GM18861 (cell line): ENCODE measurements around the gene IRAK1BP1.
"Not testable (repeated sequence)": the region's sequence is repeated elsewhere in the genome, so short reads cannot be mapped to it uniquely, and the experiment has no call there.

Experiments used
- ATAC-seq: cut with Tn5 transposase; IDR thresholded peaks from one replicate; pipeline ENCODE4 v1.9.1; 2021; ENCODE audit not compliant: unreplicated experiment

IRAK1BP1 gene, protein sequence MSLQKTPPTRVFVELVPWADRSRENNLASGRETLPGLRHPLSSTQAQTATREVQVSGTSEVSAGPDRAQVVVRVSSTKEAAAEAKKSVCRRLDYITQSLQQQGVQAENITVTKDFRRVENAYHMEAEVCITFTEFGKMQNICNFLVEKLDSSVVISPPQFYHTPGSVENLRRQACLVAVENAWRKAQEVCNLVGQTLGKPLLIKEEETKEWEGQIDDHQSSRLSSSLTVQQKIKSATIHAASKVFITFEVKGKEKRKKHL

DNA sequence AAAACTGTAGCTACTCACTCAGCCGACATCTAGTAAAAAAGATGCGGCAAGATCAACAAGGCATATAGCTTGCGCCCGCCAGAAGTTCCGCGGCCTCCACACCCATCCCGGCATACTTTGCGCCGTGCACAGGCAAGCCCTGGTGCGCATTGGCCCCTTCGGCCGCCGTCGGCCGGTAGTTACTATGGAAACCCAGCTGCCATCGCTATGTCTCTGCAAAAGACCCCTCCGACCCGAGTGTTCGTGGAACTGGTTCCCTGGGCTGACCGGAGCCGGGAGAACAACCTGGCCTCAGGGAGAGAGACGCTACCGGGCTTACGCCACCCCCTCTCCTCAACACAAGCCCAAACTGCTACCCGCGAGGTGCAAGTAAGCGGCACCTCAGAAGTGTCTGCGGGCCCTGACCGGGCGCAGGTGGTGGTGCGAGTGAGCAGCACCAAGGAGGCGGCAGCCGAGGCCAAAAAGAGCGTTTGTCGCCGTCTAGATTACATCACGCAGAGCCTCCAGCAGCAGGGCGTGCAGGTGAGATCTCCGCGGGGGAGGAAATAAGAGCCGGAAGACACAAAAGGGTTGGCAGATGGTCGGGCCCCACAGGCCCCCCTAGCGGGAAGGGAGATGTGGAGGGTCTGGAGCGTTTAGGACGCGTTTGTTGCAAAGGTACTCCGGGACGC lies at the start of gene IRAK1BP1:
IRAK1BP1 (plus strand) TSS at position 182 of the 671 bp plus-strand sequence; CDS start at position 208, 26 bp downstream.
- ATAC-seq, result peak; percentile 93

DNA sequence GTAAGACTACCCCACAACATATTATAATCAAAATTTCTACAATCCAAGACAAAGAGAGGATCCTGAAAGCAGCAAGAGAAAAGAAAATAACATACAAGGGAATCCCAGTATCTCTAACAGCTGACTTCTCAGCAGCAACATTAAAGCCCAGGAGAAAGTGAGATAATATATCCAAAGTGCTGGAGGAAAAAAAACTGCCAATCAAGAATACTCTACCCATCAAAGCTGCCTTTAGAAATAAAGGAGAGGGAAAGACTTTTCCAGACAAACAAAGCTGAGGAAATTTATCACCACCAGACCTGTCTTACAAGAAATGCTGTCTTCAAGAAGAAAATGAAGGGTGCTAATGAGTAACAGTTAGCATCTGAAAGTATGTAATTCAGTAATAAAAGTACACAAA lies 43.3 kb upstream of the IRAK1BP1 start:
- ATAC-seq, result no peak

DNA sequence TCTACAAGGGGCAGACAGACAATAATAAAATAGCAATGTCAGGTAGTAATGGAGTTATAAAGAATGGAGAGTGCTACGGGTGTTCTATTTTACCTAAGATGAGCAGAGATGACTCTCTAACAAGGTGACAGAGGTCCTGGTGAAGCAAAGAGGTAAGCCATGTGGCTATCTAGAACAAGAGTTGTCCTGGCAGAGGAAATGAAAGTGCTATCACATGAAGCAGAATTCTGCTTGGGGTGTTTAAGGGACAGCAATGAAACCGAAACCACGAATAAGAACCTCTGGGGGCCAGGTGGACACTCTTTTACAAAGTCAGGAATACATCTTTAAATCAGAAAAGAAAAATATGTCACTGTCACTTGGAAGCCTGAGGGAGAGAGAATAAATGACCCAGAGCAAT lies 37.9 kb upstream of the IRAK1BP1 start:
- ATAC-seq, result no peak

DNA sequence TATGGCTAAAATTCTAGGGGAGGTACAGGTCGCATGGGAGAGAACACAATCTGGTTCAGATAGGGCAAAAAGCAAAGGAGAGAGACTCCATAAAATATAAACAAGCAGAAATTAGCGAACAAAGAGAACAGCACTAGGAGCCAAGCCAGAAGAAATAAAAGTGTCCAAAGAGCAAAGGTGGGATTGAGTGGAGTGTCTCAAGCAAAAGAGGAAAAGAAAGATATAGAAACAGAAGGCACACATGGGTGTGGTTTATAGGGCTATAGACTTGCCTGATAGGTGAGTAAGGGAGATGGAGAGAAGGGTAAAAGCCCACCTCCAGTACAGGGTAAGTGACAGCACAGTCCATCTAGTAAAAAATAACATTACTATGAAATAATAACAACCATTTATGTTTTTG lies 36.5 kb upstream of the IRAK1BP1 start:
- no peak for ATAC-seq

DNA sequence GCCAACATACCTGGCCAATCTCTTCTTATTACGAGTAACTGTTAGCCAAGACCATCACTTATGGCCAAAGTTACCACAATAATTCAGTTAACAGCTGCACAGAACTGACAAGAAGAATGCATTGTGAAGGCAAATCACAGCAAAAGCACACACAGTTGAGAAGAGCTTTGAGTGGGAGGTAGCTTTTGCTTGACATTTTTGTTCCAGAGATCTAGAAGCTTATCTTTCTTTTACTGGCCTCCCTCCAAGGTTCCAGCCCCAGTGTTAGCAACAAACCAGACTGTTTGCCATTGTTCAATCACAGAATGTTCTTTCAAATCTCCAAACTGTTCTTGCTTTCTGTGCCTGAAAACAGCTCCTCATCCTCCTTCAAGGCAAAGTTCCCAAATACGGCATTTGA lies 35.9 kb upstream of the IRAK1BP1 start:
- ATAC-seq, result no peak

DNA sequence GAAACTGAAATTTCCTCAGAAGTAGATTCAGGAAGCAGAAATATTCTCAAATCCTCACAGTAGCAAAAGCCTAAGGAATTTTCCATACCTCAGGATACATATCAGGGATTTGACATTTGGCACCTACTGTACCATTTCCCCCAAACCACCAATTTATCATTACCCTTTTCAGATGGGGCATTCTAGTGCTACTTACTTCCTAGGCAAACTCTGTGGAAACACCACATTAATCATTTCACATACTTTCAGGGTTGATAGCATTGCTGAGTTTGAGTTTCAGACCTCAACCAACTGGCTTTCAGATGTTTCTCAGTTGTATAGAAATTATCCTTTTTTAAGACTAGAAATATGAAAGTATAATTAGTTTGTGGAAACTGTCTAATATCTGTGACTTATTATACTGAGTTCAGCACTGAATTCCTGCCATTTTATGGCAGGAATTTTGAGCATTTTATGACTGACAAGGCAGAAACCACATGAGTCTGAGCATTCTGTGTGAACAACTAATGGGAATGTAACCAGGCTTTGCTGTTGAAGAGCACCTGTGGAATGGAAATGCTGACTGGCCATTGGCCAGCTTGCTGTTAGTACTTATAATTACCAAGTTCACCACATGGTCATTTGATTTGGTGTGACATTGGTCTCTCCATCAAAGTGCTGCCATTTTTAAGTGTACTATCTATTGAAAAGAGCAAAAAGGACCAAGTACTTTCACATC lies 35.1 kb upstream of the IRAK1BP1 start:
- ATAC-seq, result no peak

GRCh38 chr6:78835817-78836216 lies 31.5 kb upstream of the IRAK1BP1 start:
- ATAC-seq, result no peak

DNA sequence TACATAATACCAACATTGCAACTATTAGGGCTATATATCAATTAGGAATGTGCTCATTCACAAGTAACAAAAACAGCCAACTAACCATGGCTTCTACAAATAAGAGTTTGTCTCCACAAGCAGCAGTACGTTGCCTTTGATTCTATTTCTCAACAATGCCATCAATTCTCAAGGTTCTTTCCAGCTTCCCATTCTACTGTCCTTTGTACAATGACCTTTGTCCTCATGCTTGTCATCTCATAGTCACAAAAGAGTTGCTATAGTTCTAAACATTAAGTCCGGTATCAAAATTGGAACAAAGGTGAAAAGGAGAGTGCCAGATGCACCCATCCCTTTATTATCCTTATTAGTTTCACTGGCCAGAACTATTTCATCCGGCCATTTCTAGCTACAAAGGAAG lies 30.8 kb upstream of the IRAK1BP1 start:
- no peak for ATAC-seq

DNA sequence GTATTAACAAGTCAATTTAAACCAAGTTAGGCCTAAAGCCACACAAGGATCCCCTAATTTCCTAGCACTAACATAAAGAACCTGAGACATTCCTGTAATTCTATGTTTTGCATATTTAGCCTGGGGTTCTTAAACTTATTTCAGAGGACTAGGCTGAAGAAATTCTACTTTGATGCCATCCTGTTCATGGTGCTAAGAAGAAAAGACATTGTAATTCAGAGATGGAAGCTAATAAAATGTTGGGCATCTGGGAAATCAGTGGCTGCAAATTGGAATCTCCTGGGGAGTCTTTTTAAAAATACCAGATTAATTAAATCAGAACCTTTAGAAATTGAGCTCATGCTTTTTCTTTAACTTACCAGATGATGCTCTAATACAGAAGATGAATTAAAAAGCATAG lies 26.2 kb upstream of the IRAK1BP1 start:
- no peak for ATAC-seq

GRCh38 chr6:78842953-78843352 lies 24.4 kb upstream of the IRAK1BP1 start:
- ATAC-seq, result no peak

DNA sequence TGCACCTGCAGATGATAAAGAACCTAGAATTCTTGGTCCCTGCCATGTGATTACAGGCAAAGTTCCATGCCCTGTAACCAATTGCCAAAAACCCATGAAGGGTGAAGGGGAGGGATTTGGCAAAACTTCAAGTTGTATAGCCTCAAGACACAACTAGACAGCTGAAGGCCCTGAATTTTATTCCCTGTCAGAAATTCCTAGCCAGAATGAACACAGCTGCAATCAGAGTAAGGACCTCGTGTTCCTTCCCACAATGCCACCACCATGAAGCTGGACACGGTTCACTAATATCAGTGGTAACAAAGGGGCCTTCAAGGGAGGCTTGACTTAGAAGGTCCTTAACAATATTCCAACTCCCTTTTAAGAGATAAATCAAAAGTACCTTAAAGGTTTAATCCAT lies 22.5 kb upstream of the IRAK1BP1 start:
- no peak for ATAC-seq

GRCh38 chr6:78845567-78845966 lies 21.8 kb upstream of the IRAK1BP1 start:
- ATAC-seq, result no peak

DNA sequence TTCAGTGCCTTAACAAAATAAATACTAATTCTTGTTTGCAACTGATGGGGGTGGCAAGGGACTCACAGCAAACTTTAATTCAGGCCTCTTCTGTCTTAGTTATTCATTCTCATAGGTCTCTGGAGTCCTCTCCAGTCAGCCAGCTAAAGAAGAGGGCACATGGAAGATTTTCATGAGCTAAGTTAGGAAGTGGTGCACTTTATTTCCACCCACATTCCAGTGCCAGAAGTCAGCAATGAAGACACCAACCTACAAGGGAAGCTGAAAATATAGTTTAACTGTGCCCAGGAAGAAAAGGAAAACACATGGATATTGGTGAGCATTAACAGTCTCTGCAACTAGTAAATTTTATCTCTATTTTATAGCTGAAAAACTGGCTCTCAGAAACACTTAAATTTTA lies 16.7 kb upstream of the IRAK1BP1 start:
- no peak for ATAC-seq

GRCh38 chr6:78851156-78851555 lies 16.2 kb upstream of the IRAK1BP1 start:
- no peak for ATAC-seq

DNA sequence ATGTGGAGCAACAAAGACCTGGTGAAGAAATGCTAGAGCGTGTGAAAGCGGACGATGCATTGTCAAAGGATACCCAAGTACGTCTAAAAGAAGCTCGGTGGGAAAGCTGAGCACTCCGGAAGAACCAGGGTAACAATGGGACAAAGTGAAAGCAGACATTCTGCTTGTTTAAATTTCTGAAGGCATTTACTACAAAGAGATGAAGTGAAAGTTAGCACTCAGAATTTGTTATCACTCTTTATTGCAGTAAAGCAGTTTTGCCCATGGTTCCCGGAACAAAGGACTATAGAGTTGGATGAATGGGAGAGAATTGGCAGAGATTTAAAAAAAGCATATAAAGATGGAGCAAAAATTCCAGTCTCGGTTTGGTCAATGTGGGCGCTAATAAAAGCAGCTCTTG lies 12.8 kb upstream of the IRAK1BP1 start:
- ATAC-seq, result no peak

DNA sequence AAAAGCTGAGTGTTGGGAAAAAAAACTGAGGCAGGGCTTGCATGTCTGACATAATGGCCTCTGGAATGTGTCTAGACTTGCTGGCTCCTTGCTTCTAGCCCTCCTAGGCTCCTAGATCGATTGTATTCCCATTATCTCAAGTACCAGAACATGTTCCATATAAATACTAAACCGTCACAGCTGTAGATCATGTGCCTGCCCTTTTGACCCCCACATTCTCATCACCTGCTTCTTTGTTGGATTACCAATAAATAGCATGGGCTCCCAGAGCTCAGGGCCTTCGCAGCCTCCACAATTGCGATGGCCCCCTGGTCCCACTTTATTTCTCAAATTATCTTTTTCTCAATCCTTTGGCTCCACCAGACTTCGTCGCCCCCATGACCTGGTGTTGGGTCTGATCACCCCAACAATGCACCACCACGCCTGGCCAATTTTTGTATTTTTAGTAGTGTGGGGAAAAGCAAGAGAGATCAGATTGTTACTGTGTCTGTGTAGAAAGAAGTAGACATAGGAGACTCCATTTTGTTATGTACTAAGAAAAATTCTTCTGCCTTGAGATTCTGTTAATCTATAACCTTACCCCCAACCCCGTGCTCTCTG lies 8.9 kb upstream of the IRAK1BP1 start:
- ATAC-seq, result not testable (repeated sequence)

- no peak for ATAC-seq
Measured at GRCh38 chr6:78861509-78861908, 5.8 kb upstream of the IRAK1BP1 start.

GRCh38 chr6:78863576-78863975 lies 3.8 kb upstream of the IRAK1BP1 start:
- no peak for ATAC-seq

DNA sequence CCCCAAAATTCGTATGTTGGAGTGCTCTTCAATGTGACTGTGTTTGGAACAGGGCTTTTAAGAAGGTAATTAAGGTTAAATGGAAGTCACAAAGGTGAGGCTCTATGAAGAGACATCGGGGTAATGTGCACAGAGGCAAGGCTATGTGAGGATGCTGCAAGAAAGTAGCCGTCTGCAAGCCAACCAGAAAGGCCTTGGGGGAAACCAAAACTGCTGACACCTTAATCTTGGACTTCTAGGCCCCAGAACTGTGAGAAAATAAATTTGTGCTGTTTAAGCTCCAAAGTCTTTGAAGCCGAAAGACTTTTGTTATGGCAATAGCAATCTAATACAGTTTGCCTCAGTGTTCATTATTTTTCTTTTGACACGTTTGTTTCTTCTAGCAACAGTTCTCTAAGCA lies 2.4 kb upstream of the IRAK1BP1 start:
- no peak for ATAC-seq

- peak; percentile 21 for ATAC-seq
Measured at GRCh38 chr6:78867020-78867369, 356 bp upstream of the IRAK1BP1 start.

- ATAC-seq, result no peak
Measured at GRCh38 chr6:78868116-78868515, 765 bp downstream of the IRAK1BP1 start.

DNA sequence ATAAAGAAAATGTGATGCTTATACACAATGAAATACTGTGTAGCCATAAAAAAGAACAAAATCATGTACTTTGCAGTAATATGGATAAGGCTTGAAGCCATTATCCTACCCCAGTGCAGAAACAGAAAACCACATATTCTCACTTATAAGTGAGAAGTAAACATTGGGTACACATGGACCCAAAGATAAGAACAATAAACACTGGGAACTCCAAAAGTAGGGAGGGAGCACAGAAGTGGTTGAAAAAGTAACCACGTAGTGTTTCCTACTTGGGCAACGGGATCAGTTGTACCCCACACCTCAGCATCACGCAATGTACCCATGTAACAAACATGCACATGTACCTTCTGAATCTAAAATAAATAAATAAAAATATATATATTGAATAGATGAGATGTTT lies 8.2 kb downstream of the IRAK1BP1 start:
- ATAC-seq, result no peak
